Hematopoietic multipotent progenitor cell treated with erythropoietin and hydrocortisone succinate and interleukin-3 and kit ligand, for 6 days (in vitro differentiated cells): Measurements from ENCODE around the gene INHBB.

ENCODE experiments used
- DNase-seq: peaks from one replicate; pipeline ENCODE4 v3.0.0-alpha.2; 2015

The INHBB gene

GRCh38 chr2:120360307-120360855 is 14.4 kb downstream of the INHBB start:
- no peak for DNase-seq

- DNase-seq: no peak
These were observed 17.0 kb downstream of the INHBB start for GRCh38 chr2:120362926-120363325.

- no peak for DNase-seq
These were observed 19.4 kb downstream of the INHBB start for GRCh38 chr2:120365236-120365793.

DNA sequence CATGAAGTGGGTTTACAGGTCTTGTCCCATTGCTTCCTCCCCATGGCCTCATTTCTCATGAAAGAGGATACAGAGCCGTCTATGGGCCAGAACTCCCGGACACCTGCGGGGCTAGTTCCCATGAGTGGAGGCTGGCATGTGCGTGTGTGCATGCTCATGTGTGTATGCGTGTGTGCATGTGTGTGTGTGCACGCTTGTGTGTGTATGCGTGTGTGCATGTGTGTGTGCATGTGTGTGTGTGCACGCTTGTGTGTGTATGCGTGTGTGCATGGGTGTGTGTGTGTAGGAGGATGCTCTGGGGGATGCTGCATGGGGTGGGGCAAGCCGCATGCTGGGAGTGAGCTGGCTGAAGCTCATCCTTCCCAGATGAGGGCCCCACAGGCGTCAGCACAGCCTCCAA is 20.8 kb downstream of the INHBB start:
- no peak for DNase-seq

- DNase-seq: no peak
These were observed 21.3 kb downstream of the INHBB start for GRCh38 chr2:120367221-120367620.

GRCh38 chr2:120367649-120368048 is 21.7 kb downstream of the INHBB start:
- DNase-seq: no peak

DNA sequence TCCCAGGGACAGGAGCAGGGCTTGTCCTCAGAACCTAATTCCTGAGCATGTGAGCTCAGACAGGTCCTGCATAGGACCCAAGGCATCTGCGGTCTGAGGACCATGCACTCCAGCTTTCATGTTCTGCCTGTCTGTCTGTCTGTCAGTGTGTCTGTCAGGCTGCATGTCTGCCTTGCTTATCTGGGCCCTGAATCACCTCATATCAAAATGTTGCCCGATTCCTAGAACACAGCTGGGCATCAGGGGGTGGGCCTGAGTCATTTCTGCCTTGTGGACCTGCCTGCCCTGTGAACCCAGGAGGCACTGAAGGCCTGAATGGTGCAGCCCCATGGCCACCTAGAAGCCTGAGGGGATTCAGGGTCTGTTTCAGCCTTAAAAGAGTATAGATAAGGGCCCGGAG is 22.1 kb downstream of the INHBB start:
- no peak for DNase-seq

DNA sequence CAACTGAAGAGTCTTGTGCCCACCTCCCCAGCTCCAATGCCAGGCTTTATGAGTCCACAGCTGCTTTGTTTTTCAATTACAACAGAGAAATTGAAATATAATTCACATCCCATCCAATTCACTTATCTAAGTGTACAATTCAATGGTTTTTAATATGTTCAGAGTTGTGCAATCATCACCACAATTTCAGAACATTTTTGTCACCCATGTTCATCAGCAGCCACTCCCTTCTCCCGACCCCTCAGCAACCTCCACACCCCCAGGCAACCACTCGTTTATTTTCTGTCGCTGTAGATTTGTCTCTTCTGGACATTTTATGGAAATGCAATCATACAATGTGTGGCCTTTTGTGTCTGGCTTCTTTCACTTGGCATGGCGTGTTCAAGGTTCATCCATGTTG is 23.3 kb downstream of the INHBB start:
- DNase-seq: no peak

- no peak for DNase-seq
These were observed 26.2 kb downstream of the INHBB start for GRCh38 chr2:120371969-120372625.

DNA sequence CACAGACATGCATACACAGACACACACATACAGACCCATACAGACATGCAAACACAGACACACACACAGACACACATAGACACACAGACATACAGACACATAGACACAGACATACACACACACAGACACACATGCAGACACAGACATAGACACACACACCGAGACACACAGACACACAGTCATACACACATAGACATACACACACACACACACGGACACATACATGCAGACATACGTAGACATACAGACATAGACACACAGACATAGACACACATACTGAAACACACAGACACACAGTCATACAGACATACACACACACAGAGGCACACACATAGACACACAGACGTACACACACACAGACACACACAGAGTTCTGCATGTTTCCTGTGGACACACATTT is 26.9 kb downstream of the INHBB start:
- DNase-seq: no peak

DNA sequence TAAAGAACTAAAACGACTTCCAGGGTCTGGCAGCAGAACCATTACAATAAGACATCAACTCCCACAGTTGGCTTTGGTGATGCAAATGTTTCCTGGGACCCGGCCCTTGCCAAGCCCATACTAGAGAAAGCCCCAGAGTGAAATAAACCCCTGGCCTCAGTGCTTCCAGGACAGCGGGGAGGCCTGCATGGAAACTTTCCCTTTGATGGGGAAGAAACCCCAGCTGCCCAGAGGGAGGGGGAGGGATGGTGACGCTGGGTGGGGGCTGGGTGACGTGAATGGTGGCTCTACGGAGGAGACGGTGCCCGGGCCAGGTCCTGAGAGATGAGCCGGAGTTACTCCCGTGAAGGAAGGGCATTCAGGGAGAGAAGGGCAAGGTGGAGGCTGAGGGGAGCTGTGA is 27.5 kb downstream of the INHBB start:
- DNase-seq: no peak

DNA sequence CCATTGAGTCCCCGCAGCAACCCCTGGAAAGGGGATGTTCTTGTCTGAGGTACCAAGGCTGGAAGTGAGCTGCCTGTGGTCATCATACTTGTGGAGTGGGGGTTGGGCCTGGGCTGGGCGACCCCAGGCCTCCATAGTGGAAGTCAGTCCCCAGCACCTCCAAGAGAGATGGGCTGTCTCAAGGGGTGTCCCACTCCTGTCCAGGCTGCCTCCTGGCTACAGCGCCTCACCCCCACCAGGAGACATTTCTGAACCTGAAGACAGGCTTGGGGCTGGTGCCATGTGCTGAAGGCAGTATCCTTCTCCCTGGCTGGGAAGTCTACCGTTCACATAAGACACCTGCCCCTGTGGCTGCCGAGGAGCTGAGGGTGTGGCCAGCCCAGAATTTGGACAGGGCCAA is 28.9 kb downstream of the INHBB start:
- DNase-seq: no peak

DNA sequence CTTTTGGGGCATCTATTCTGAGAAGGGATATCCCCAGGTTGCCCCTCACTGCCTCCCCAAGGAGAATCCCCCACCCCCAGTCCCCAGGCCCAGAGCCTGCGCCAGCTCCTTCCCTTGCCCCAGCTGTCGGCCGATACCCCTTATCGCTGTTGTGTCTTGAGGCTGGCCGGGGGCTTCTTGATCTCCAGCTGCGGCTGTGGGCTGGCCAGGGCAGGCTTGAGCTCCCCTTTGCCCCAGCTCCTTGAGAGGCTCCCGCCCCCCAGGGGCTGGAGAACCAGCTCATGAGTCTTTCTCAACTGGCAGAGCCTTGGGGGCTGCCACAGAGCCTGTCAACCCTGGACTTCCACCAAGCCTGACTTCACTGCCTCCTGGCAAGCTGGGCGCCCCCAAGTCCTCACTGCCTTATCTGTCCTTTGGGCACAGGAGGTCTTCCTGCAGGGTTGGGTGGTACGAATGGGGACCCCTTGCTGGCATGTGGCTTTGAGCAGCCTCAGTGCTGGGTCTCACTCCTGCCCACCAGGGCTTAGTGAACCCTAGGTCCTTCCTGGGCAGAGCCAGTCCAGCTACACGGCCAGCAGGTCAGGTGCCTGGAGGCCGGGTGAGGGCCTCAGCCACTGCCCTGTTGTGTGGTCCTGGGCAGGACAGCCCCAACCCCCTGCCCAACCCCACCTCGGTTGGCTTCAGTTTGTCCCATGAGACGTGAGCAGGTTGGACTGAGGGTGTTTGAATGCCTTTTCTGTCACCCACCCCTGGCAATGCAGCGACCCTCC is 29.5 kb downstream of the INHBB start:
- DNase-seq: no peak

- no peak for DNase-seq
These were observed 30.2 kb downstream of the INHBB start for GRCh38 chr2:120376101-120376500.

- no peak for DNase-seq
These were observed 31.0 kb downstream of the INHBB start for GRCh38 chr2:120376679-120377640.

DNA sequence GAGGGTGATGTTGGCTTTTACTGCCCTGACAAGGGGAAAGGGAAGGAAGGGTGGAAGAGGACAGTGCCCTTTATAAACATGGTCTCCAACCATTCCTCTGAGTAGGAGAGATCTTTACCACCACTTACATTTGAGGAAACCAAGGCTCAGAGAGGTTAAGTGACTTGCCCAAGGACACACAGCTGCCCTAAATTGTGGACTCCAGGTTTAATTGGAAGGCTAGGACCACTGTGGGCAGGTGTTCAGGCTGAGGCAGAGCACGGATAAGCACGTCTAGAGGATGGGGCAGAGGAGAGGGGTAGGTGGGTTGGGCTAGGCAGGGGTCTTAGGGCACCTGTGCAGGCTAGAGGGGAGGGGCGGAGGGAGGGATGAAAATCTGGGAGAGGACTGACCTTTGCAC is 32.7 kb downstream of the INHBB start:
- no peak for DNase-seq

- no peak for DNase-seq
These were observed 34.3 kb downstream of the INHBB start for GRCh38 chr2:120379916-120380893.

DNA sequence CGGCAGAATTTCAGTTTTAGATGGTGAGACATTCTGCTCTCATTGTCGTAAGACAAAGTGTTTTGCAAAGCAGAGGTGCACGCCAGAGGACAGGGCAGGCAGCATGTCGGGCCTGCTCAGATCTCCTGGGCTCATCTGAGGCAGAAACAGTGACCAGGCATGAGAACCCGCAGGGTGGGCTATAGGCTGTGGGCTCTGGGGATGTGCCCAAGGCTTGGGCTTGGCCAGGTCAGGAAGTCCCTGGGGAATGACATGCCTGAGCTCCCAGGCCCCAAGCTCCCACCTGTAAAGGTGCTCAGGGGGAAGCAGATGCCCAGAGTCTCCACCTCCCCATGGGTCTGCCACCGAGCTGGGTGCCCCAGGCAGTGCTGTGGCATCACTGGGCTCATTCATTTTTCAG is 35.3 kb downstream of the INHBB start:
- DNase-seq: no peak

DNA sequence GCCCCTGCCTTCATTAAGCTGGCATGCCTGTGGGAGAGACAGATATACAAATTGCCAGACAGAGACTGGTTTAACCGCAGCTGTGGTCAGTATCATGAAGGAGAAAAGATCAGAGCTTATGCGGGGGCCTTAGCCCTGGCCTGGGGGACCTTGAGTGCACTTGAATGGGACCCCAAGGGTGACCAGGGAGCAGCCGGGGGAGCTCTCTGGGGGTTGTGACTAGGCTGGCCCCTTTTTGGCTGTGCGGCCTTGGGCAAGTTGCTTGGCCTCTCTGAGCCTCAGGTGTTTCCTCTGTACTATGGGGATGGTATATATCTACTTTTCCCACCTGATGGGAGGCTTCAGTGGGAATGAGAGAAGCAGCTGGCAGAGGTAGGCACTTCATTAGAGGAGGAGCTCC is 35.7 kb downstream of the INHBB start:
- no peak for DNase-seq

DNA sequence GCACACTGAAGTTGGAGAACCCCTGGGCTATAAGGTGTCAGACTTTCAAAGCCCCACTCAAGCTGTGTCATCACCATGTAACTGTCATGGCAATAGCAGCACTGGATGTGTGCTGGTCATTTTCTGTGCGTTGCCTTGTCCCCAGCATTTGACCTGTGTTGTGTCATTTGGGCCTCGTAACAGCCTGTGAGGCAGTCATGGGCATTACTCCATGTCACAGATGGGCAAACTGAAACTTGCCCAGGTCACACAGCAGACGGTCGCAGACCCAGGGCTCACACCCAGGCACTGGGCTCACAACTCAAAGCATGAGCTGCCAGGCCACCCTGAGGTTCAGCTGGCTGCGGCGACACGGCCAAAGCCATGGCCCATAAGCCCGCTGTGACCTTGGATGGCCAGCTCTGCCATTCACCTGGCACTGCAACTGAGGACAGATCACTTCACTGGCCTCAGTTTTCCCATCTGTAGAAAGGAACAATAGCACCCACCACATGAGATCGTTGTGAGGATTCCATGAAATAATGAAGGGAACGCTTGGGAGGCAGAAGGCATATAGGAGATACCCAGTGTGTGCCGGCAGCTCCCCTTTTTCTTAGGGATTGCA is 36.7 kb downstream of the INHBB start:
- DNase-seq: no peak

DNA sequence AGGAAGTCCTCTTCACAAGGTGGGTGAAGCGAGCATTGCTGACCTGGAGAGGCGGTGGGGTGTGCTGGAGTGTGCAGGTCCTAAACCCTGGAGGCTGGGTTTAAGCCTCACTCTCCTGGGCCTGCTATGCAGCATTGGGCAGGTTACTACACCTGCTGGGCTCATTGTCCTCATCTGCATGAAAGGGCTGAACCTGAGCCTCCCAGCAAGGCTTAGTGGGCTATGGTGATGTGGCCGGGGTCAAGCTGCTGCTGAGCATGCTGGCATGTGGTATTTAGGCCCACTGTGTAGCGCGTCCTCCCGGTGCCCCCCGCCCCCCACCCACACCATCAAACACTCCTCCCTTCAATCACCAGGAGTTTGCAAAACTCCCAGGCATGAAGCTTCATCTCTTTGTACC is 37.3 kb downstream of the INHBB start:
- DNase-seq: no peak
